GM21447 (cell line): ENCODE results near the gene MSH5.

Experiments used
- ATAC-seq: cut with Tn5 transposase; IDR thresholded peaks from one replicate; pipeline ENCODE4 v1.9.1; 2021; ENCODE audit not compliant: unreplicated experiment

Gene MSH5

DNA sequence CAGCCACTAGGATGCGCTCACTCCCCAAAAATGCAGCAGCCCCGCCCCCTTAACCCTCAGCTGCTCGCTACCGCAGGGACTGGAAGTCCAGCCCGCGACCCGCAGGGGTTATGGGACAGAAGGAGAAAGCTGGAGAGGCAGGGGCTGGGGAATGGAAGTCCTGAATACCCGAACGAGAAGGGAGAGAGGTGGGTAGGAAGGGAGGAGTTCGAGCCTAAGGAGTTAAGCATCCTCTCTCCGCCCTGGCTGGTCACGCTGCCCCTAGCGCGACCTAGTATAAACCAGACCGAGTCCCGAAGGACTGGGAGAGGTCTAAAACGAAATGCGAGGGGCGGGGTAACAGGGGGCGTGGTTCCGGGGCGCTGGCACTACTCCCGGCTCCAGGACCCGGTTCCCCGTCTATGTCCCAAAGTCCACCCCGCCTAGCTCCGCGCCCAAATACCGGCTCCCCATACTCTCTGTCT, 10.3 kb upstream of the MSH5 start:
- peak; percentile 47 for ATAC-seq

GRCh38 chr6:31729979-31730630, 9.7 kb upstream of the MSH5 start:
- ATAC-seq: peak; percentile 36

- no peak for ATAC-seq
These were observed 9.1 kb upstream of the MSH5 start for GRCh38 chr6:31730631-31731086.

DNA sequence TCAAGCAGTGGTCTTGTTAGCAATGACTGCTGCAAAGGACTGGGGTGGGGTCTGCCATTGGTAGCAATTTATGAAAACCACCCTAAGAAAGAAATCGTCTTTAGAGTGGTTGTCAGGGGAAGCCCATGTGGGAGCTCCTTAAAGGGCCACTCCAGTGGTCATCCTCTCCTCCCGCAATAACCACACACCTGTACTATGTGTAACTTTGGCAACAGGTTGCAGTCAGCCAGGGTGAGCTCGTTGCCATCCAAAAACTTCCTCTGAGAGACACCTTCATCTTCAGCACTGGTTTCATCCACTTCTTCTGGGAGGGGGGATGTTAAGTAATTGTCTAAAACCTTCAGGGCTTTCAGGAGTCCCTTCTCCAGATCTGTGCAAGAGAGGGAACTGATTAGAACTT, 7.8 kb upstream of the MSH5 start:
- ATAC-seq: no peak

- no peak for ATAC-seq
These were observed 6.1 kb upstream of the MSH5 start for GRCh38 chr6:31733734-31734133.

DNA sequence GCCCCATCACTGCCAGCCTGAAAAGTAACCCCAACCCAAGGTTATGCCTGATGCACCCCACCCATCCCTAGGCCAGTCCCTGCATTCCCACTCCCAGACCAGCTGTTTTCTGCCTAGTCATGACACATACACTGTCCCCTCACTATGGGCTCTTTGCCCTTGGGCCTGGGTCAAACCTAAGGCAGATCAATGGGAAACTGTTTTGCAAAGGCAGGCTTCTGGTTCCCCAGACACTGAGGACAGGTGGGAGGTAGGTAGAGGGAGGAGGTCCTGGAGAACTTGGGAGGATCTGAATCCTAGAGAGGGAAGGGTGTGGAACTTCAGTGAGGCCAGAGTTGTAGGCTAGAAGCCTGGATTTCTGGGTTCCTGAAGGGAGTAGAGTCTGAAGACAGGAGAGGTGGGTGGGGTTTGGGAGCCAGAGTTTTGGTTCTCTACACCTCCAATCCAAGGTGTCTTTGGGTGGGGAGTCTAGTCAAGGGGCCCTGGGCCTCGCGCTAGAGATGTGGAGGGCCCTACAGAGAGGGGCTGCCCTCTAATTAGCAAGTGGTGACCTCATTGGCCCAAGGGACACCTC, 5.5 kb upstream of the MSH5 start:
- ATAC-seq: no peak

DNA sequence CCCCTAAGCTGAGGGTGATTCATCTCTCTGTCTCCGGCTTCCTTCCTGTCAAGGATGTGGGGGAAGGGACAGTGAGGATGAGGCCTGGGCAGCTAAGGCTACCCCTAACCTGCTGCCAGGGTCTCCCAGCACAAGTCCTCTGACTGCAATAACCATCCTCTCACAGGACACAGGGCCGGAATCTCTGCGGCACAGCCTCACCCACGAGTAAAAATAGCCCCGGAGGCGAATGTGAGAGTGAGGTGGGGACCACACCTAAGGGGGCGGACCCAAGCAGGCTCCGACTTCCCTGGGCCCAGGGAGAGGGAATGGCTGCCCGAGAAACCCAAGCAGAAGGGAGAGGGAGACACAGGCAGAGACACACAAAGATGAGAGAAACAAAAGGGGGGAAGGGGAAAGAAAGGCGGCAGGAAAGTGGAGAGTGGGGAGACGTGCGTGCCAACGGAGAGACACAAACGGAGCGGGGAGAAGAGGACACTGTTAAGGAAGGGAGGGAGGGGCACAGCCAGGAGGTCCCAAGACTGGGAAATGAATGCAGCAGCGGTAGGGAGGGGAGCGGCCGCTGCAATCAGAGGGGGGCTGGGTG, 4.9 kb upstream of the MSH5 start:
- ATAC-seq: peak; percentile 21

DNA sequence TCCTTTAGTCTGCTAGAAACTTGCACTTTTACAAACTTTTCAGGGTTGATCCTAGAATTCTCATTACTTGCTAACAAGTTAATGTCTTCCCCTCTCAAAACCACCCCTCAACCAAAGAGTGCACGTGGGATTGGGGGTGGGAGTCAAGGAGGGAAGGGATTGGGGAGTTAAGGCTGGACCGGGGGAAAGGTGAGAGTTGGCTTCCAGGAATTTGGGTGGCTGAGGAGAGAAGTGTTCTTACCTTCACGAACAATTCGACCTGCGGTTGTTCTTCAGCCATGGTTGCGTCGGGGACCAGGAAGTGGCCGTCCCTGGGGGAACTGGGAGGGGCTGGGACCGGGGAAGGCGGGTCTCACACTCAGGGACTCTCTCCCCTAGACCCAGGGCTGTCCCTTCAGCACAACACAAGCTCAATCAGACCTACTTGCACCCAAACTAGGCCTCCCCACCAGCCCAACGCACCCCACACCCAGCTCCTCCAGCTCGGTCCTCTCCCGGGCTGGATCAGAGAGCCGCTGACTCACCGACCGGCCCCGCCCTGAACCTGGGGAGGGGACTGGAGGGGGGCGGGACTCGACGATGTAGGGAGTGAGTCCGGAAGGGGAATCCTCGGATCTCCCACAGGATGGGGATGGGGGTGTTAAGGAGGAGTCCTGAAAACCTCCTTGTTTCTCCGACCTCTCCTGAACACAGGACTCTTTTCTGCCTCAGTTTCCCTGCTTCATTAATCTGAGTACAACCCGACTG, 3.6 kb upstream of the MSH5 start, which contains the start of gene CLIC1:
TSS of gene CLIC1 (minus strand) at position 510 of the 747 bp plus-strand sequence. CDS start at position 280, 230 bp downstream.
- no peak for ATAC-seq

- ATAC-seq: no peak
These were observed 3.0 kb upstream of the MSH5 start for GRCh38 chr6:31736768-31737314.

DNA sequence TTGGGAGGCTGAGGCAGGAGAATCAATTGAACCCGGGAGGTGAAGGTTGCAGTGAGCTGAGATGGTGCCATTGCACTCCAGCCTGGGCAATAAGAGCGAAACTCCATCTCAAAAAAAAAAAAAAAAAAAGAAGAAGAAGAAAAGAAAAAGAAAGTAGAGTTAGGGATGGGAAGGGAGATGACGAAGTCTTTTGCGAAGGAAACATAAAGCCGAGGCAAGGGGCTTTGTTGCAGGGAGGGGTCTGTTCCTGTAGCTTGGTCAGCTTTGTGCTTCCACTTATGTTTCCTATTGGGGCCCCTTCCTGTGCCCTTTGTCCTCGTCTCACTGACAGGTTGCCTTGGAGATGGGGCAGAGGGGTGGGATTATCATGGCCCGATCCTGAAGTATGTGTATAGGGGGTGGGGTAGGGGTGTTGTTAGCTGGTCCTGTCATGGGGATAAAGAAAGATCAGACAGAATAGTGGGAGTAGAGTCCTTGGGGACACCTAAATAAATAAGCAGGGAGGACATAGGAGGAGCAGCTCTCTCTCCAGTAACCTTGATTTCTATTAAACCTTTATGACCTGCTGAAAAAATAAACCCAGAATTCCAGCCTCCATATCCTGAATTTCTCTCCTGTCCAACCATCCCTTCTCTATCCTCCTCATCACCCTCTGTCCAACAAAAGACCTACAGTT, 2.4 kb upstream of the MSH5 start:
- ATAC-seq: no peak

GRCh38 chr6:31737991-31738979, 1.5 kb upstream of the MSH5 start:
- ATAC-seq: peak; percentile 20

DNA sequence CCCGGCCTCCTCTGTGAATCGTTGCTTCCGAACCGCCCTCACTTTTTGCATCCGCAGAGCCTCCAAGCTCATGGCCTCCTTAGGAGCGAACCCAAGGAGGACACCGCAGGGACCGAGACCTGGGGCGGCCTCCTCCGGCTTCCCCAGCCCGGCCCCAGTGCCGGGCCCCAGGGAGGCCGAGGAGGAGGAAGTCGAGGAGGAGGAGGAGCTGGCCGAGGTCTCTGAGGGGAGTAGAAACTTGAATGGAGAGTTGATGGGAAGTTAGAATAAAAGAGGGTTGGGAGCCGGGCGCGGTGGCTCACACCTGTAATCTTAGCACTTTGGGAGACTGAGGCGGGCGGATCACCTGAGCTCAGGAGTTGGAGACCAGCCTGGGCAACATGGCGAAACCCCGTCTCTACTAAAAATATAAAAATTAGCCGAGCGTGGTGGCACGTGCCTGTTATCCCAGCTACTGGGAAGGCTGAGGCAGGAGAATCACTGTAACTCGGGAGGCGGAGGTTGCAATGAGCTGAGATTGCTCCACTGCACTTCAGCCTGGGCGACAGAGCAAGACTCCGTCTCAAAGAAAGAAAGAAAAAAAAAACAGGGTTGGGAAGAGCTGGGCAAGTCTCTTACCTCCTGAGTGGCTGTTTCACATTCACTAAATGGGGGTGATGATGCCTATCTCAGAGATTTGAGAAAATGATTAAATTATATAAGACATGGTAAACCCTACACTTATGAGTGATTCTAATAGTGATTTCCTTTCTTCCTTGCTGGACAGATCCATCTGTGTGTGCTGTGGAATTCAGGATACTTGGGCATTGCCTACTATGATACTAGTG, 805 bp downstream of the MSH5 start:
- ATAC-seq: no peak

- no peak for ATAC-seq
These were observed 2.0 kb downstream of the MSH5 start for GRCh38 chr6:31741815-31742214.

DNA sequence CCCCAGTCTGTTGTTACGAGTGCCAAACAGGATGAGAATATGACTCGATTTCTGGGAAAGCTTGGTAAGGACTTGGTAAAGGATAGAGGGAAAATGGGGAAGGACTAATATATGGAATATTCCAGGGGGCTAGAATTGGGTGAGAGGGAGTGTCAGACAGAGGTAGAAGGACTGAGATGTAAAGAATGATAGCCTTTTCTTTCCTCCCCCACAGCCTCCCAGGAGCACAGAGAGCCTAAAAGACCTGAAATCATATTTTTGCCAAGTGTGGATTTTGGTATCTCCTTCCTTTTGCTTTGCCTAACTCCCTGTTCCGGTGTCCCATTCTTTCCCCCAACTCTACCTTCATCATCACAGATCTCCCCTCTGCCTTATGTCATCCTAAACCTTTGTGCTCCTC, 3.1 kb downstream of the MSH5 start:
- no peak for ATAC-seq

DNA sequence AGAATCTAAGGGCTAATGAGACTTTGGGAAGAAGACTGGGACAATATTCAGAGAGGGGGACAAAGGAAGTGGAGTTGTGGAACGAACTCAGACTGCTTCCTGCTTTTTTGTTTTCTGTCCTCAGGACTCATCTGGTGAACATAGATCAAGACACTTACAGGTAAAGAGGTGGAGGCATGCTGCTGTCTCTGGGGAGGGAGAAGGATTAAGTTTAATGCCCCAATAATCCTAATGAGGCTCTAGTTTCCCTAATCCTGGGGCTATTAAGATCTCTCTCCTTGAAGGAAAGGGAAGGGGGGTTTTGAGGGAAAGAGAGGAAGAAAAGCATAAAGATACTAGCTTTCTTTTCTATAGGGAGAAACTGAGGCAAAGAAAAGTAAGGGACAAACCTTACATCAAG, 4.6 kb downstream of the MSH5 start:
- ATAC-seq: no peak

DNA sequence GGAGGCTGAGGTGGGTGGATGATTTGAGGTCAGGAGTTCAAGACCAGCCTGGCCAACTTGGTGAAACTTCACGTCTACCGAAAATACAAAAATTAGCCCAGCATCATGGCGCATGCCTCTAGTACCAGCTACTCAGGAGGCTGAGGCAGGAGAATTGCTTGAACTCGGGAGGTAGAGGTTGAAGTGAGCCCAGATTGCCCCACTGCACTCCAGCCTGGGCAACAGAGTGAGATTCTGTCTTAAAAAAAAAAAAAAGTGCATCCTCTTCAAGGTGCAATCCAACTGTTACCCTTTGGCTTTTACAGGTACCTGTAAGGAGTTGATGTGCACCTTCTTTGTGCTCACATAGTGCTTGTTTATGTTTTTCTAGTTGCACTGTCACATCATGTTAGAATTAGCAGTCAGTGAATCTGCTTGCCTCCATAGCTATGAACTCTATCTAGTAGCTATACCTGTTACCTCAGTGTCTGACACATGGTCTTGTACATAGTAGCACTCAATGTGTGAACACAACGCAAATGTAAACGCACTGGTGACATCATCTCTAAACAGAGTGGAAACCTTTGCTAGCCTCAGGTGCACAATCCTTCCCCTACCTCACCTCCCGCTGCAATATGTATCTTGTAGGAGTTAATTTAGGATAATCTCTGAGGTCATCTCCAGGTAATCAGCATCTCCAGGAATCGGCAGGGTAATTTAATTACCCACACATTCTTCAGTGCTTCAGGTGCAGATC, 9.7 kb downstream of the MSH5 start:
- no peak for ATAC-seq

DNA sequence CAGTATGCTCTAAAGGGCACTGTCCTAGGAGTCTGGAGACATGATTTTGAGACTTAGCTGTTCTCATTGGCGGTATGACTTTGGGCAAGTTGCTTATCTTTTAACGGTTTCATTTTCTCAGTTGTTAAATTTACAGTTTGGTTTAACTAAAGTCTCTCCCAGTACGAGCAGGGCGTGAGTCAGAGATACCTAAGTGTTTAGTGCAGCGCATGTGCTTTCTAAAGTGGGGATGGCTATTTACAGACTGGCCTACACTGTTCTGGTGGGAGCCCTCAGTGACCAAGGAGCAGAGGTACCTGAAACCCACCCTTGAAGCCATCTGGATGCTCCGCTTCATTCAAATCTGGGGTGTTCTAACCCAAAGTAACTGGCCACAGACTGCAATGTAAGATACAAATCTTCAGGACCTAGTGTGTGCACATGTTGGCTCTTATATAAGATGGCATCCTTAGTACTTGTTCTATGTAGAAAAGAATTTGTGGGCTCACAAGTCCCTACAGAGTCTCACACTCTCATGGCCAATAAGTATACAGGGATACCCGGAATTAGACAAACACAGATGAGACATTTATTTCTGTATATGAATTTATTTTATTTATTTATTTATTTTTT, 10.7 kb downstream of the MSH5 start:
- no peak for ATAC-seq
